Measurements from ENCODE around the gene DYNLT4.
A peak's percentile ranks its signal among the peaks of the same experiment; 100 is the strongest.

The DYNLT4 gene

GRCh38 chr1:44783697-44784093 is 23.5 kb downstream of the DYNLT4 start:
- Histone ChIP-seq H3K9ac (peak overlapping the region; percentile 48; the same call in 1 of the 2 replicates), H3K4me3 (IDR thresholded peaks at IDR 0.05; ENCODE audit: insufficient read depth, low read depth, low read length) (no peak overlapping the region)

GRCh38 chr1:44780583-44781121 is 26.5 kb downstream of the DYNLT4 start:
- Histone ChIP-seq H3K4me1 (ENCODE audit: low read depth, poor library complexity, severe bottlenecking) (peaks cover 19% of the 10 kb centered on the region), H2AFZ (ENCODE audit: low read depth) (no peak overlapping the region), H3K4me2 (no peak overlapping the region), H4K20me1 (ENCODE audit: insufficient read depth) (peaks cover 6% of the 10 kb centered on the region; the same call in 1 of the 2 replicates), H3K79me2 (ENCODE audit: insufficient read depth, low read depth) (peaks cover 37% of the 10 kb centered on the region), H3K27me3 (ENCODE audit: insufficient read depth, low read depth) (no peaks in the 10 kb centered on the region), H3K4me3 (IDR thresholded peaks at IDR 0.05; ENCODE audit: insufficient read depth, low read depth, low read length) (no peak overlapping the region), H3K27ac (no peak overlapping the region), H3K36me3 (ENCODE audit: insufficient read depth) (peaks cover 23% of the 10 kb centered on the region; the same call in 1 of the 2 replicates), H3K9ac (no peak overlapping the region)
- TF ChIP-seq CTCF (conservative IDR thresholded peaks at IDR 0.05; ENCODE audit: low read depth, low read length), result no peak

More at GRCh38 chr1:44783697-44784093, 23.5 kb downstream of the DYNLT4 start:
- H3K27ac ChIP-seq, result peak overlapping the region; percentile 18; the same call in 1 of the 2 replicates
- no peak for TF ChIP-seq CTCF (conservative IDR thresholded peaks at IDR 0.05; ENCODE audit: low read depth, low read length)
- H2AFZ ChIP-seq (ENCODE audit: low read depth), result no peak overlapping the region
- H3K4me2 ChIP-seq, result peak overlapping the region; percentile 9; the same call in 1 of the 2 replicates
- peaks cover 8% of the 10 kb centered on the region; the same call in 1 of the 2 replicates for H3K36me3 ChIP-seq (ENCODE audit: insufficient read depth)
- peaks cover 7% of the 10 kb centered on the region; the same call in 1 of the 2 replicates for H3K79me2 ChIP-seq (ENCODE audit: insufficient read depth, low read depth)
- no peaks in the 10 kb centered on the region for H3K27me3 ChIP-seq (ENCODE audit: insufficient read depth, low read depth)
- no peaks in the 10 kb centered on the region for H4K20me1 ChIP-seq (ENCODE audit: insufficient read depth)
- H3K4me1 ChIP-seq (ENCODE audit: low read depth, poor library complexity, severe bottlenecking), result no peaks in the 10 kb centered on the region

GRCh38 chr1:44778705-44779576 is 28.2 kb downstream of the DYNLT4 start:
- H3K36me3 ChIP-seq (ENCODE audit: insufficient read depth), result peaks cover 23% of the 10 kb centered on the region; the same call in 1 of the 2 replicates
- H3K9ac ChIP-seq, result no peak overlapping the region
- H2AFZ ChIP-seq (ENCODE audit: low read depth), result no peak overlapping the region
- no peak overlapping the region for H3K4me2 ChIP-seq
- H4K20me1 ChIP-seq (ENCODE audit: insufficient read depth), result peaks cover 6% of the 10 kb centered on the region; the same call in 1 of the 2 replicates
- H3K27me3 ChIP-seq (ENCODE audit: insufficient read depth, low read depth), result no peaks in the 10 kb centered on the region
- no peak for TF ChIP-seq CTCF (conservative IDR thresholded peaks at IDR 0.05; ENCODE audit: low read depth, low read length)
- H3K79me2 ChIP-seq (ENCODE audit: insufficient read depth, low read depth), result peaks cover 39% of the 10 kb centered on the region
- no peak overlapping the region for H3K4me3 ChIP-seq (IDR thresholded peaks at IDR 0.05; ENCODE audit: insufficient read depth, low read depth, low read length)
- H3K27ac ChIP-seq, result no peak overlapping the region
- peaks cover 23% of the 10 kb centered on the region for H3K4me1 ChIP-seq (ENCODE audit: low read depth, poor library complexity, severe bottlenecking)

GRCh38 chr1:44777969-44778635 is 29.0 kb downstream of the DYNLT4 start:
- H3K36me3 ChIP-seq (ENCODE audit: insufficient read depth), result peaks cover 23% of the 10 kb centered on the region; the same call in 1 of the 2 replicates
- no peak overlapping the region for H3K27ac ChIP-seq
- no peak overlapping the region for H3K9ac ChIP-seq
- H3K27me3 ChIP-seq (ENCODE audit: insufficient read depth, low read depth), result no peaks in the 10 kb centered on the region
- H3K4me3 ChIP-seq (IDR thresholded peaks at IDR 0.05; ENCODE audit: insufficient read depth, low read depth, low read length), result no peak overlapping the region
- TF ChIP-seq CTCF (conservative IDR thresholded peaks at IDR 0.05; ENCODE audit: low read depth, low read length), result no peak
- H3K4me2 ChIP-seq, result peak overlapping the region; percentile 94; the same call in 1 of the 2 replicates
- peaks cover 39% of the 10 kb centered on the region for H3K79me2 ChIP-seq (ENCODE audit: insufficient read depth, low read depth)
- H2AFZ ChIP-seq (ENCODE audit: low read depth), result no peak overlapping the region
- peaks cover 23% of the 10 kb centered on the region for H3K4me1 ChIP-seq (ENCODE audit: low read depth, poor library complexity, severe bottlenecking)
- H4K20me1 ChIP-seq (ENCODE audit: insufficient read depth), result peaks cover 6% of the 10 kb centered on the region; the same call in 1 of the 2 replicates
